ENCODE measurements around the gene HOXB7. TPM values are rescaled to one million over a fixed set of nuclear protein-coding genes. Genes with fewer than 3 reads are reported as not detected.

The HOXB7 gene
- total RNA-seq, 1 donor from 2014 or later = 15.0 TPM

DNA sequence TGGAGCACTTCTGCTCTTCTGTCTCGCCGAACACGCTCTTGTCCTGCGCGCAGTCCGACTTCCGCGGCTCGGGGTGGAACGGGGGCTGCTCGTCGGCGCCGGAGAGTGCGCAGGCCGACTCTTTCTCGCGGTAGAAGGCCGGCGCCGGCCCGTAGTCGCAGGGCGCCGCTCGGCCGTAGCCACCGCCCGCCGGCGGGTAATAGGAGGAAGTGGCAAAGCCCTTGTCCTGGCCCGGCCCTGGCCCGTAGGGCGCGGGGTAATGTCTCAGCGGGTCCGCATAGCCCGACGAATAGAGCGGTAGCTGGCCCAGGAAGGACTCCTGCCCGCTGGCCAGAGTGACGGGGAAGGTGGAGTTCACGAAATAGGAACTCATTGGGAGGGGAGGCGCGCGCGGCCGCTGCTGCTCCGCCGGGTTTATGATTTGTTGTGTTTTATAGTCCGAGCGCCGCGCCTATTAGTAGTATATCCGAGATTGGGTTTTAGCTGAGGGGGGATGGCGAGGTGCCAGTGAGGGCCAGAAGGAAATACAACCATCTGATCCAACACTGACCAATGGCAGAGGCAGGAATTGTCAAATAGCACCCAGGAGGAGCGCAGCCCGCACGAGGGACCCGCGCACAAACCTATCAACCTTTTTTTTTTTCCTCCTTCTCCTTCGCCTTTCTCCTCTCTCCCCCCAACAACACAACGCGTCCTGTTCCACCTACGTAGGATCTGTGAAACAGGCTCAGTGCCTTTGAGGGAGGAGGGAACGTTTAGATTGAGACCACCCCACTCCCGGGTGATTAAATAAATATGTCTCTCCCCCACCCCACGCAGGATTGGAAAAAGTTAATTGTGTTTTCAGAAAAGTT, 12.8 kb downstream of the HOXB7 start:
- peak overlapping the region; percentile 59 to 81 for H3K4me3 ChIP-seq
- H3K9me3 ChIP-seq = no peaks in the 10 kb centered on the region
- peaks cover 9 to 23% of the 10 kb centered on the region in 2 donors for H3K4me1 ChIP-seq
- peak in 1 of 2 donors; percentile 82 for DNase-seq (ENCODE audit: low spot score in 2 of 2)
- peak overlapping the region; percentile 45 to 72 for H3K27ac ChIP-seq
- intact Hi-C loops (cut with DNase I) = no loop called here
- TF ChIP-seq CTCF (IDR thresholded peaks at IDR 0.05) = no peak
- no peaks in the 10 kb centered on the region for H3K27me3 ChIP-seq
- peaks cover 0 to 8% of the 10 kb centered on the region in 2 donors for H3K36me3 ChIP-seq

- Histone ChIP-seq H3K27ac (peak overlapping the region; percentile 45 to 72), H3K4me1 (peaks cover 9 to 21% of the 10 kb centered on the region in 2 donors), H3K4me3 (peak overlapping the region; percentile 59 to 81), H3K9me3 (no peaks in the 10 kb centered on the region), H3K36me3 (peaks cover 0 to 8% of the 10 kb centered on the region in 2 donors), H3K27me3 (no peaks in the 10 kb centered on the region)
- no peak for DNase-seq (ENCODE audit: low spot score in 2 of 2)
- intact Hi-C loops (cut with DNase I) = no loop called here
- no peak for TF ChIP-seq CTCF (IDR thresholded peaks at IDR 0.05)
These were observed 13.4 kb downstream of the HOXB7 start for GRCh38 chr17:48597528-48597777.

- intact Hi-C loops (cut with DNase I) = no loop called here
- Histone ChIP-seq H3K27ac (peak overlapping the region; percentile 45 to 72), H3K9me3 (no peaks in the 10 kb centered on the region), H3K4me1 (peaks cover 9 to 19% of the 10 kb centered on the region in 2 donors), H3K36me3 (peaks cover 0 to 8% of the 10 kb centered on the region in 2 donors), H3K27me3 (no peaks in the 10 kb centered on the region), H3K4me3 (peak overlapping the region; percentile 59 to 81)
- DNase-seq (ENCODE audit: low spot score in 2 of 2) = no peak
- TF ChIP-seq CTCF (IDR thresholded peaks at IDR 0.05) = no peak
These were observed 13.9 kb downstream of the HOXB7 start for GRCh38 chr17:48596735-48597527.

DNA sequence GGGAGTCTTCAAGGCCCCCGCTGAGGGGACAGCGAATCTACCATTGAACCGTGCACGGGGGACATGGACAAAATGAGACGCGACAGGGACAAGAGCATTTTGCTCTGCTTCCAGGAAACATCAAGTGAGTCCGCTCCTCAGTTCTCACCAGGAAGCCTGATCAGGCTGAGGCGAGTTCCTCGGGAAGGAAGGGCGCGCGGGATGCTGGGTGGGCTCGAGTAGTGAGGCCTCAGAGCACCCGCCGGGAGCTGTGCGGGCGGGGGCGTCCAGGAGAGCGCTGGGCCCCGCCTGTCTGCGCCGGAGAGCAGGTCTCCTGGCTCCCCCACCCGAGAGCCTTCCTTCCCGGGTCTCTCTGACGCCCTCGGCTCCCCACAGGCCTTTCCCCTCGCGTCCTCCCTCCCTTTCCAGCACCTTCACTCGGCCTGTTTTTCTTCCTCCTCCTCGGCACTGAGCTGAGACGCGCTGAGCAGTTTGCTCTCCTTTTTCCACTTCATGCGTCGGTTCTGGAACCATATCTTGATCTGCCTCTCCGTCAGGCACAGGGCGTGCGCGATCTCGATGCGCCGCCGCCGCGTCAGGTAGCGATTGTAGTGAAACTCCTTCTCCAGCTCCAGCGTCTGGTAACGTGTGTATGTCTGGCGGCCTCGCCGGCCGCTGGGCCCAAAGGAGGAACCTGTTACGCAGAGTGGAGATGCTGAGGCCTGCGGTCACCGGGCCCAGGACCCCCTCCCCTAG, 14.7 kb downstream of the HOXB7 start:
- no peak for DNase-seq (ENCODE audit: low spot score in 2 of 2)
- Histone ChIP-seq H3K36me3 (peaks cover 0 to 8% of the 10 kb centered on the region in 2 donors), H3K4me1 (peaks cover 9 to 19% of the 10 kb centered on the region in 2 donors), H3K4me3 (peak overlapping the region; percentile 30 to 81), H3K27ac (peak overlapping the region in 1 of 2 donors; percentile 72), H3K27me3 (no peaks in the 10 kb centered on the region), H3K9me3 (no peaks in the 10 kb centered on the region)
- intact Hi-C loops (cut with DNase I) = loop anchor here (2.0 kb wide), 2 partner anchors 103 to 259 kb away; no protein-coding TSS in a partner anchor
- TF ChIP-seq CTCF (IDR thresholded peaks at IDR 0.05) = no peak

- no peaks in the 10 kb centered on the region for H3K27me3 ChIP-seq
- intact Hi-C loops (cut with DNase I) = loop anchor here (2.0 kb wide), 2 partner anchors 103 to 259 kb away; no protein-coding TSS in a partner anchor
- H3K9me3 ChIP-seq = no peaks in the 10 kb centered on the region
- no peak overlapping the region for H3K4me3 ChIP-seq
- peaks cover 0 to 8% of the 10 kb centered on the region in 2 donors for H3K36me3 ChIP-seq
- no peak overlapping the region for H3K27ac ChIP-seq
- peaks cover 9 to 19% of the 10 kb centered on the region in 2 donors for H3K4me1 ChIP-seq
- TF ChIP-seq CTCF (IDR thresholded peaks at IDR 0.05) = no peak
- DNase-seq (ENCODE audit: low spot score in 2 of 2) = no peak
These were observed 15.4 kb downstream of the HOXB7 start for GRCh38 chr17:48595278-48595999.

Data from ascending aorta (tissue), 2 donors.